K562 (cell line): ENCODE measurements around the gene CH25H. TPM values are rescaled to one million over a fixed set of nuclear protein-coding genes. Genes with fewer than 3 reads are reported as not detected.

Experiments used
- ATAC-seq: fragments of 200-7000 bp; cut with Tn5 transposase; 3 replicates; pipeline ENCODE4 v1.9.1; 2020; ENCODE audit warnings: moderate library complexity
- BruUV-seq: library from RNA; stranded (reverse); fragments of 400-500 nt; replicated peaks from 2 replicates; lab custom pipeline; 2021; lab: Mats Ljungman, UMichigan
- CTCF ChIA-PET: fragments of 300-600 bp; formaldehyde crosslinking; extraction: SDS; loops from one replicate; lab custom pipeline; 2021; ENCODE audit warnings: low intra/inter-chr PET ratio; lab: Yijun Ruan, JAX
- POLR2A ChIA-PET: fragments of 300-600, 350-650 bp; sonication (Branson Sonifier 250); formaldehyde crosslinking; extraction: SDS; loops from one replicate; lab custom pipeline; 2021; ENCODE audit warnings: antibody characterized with exemption, inconsistent platforms; lab: Yijun Ruan, JAX
- DNase-seq, 4 experiments: peaks; one replicate each; pipeline versions ENCODE4 v3.0.0 to v3.0.0-alpha.2; 2011 to 2018; ENCODE audit warnings: low spot score in 3 of 4, mixed read lengths in 3 of 4; ENCODE audit errors: extremely low read depth in 1 of 4
- FAIRE-seq: peaks from 2 replicates; lab custom pipeline; 2011; peaks lifted over from hg19 to GRCh38; lab: Jason Lieb, UNC
- H2AFZ ChIP-seq: 2 replicates; pipeline ENCODE4 v1.6.0; 2011; ENCODE audit warnings: low read depth, low read length, control low read depth, inconsistent platforms
- H3K27ac ChIP-seq: fragments of 200-600 bp; 3 replicates; pipeline ENCODE4 v1.8.0; 2011; ENCODE audit warnings: low read depth, mild to moderate bottlenecking, control low read depth, inconsistent platforms, low read length, moderate library complexity, mixed read lengths; ENCODE audit errors: extremely low read depth
- H3K27me3 ChIP-seq, 2 experiments: fragments of 300-600 bp in 1 of 2; 2 replicates in 1 of 2; 3 replicates in 1 of 2; pipeline versions ENCODE4 v1.6.0 to v1.8.0; 2011; ENCODE audit warnings: inconsistent platforms in 2 of 2, low read length in 2 of 2, mild to moderate bottlenecking in 1 of 2, mixed read lengths in 1 of 2, moderate library complexity in 1 of 2; ENCODE audit not compliant: control insufficient read depth in 2 of 2, insufficient read depth in 2 of 2
- H3K36me3 ChIP-seq: fragments of 300-600 bp; 3 replicates; pipeline ENCODE4 v1.8.0; 2011; ENCODE audit warnings: mild to moderate bottlenecking, low read length, inconsistent platforms; ENCODE audit not compliant: control insufficient read depth, insufficient read depth
- H3K4me1 ChIP-seq, 2 experiments: fragments of 200-600 bp in 1 of 2; replicated peaks in 1 of 2; 2 replicates in 1 of 2; 3 replicates in 1 of 2; pipeline versions ENCODE4 v1.5.1 to v1.8.0; 2011; ENCODE audit warnings: inconsistent platforms in 2 of 2, low read length in 2 of 2, mild to moderate bottlenecking in 1 of 2, mixed read lengths in 1 of 2, moderate library complexity in 1 of 2; ENCODE audit not compliant: control insufficient read depth in 2 of 2, insufficient read depth in 2 of 2
- H3K4me2 ChIP-seq: 2 replicates; pipeline ENCODE4 v1.6.1; 2011; ENCODE audit warnings: low read length, control low read depth, inconsistent platforms, mixed read lengths; ENCODE audit not compliant: insufficient read depth
- H3K4me3 ChIP-seq: fragments of 200-600 bp; sonication (generic), shearing (Covaris generic); 2 replicates; pipeline ENCODE4 v1.5.1; 2016; ENCODE audit warnings: control low read depth, inconsistent platforms
- H3K79me2 ChIP-seq: fragments of 200-600 bp; 3 replicates; pipeline ENCODE4 v1.8.0; 2011; ENCODE audit warnings: low read length, inconsistent platforms; ENCODE audit not compliant: control insufficient read depth, insufficient read depth
- H3K9ac ChIP-seq, 2 experiments: 2 replicates each; pipeline versions ENCODE4 v1.6.0 to v1.6.1; 2011; ENCODE audit warnings: low read depth in 2 of 2, low read length in 2 of 2, control low read depth in 1 of 2, inconsistent platforms in 1 of 2, mild to moderate bottlenecking in 1 of 2, mixed read lengths in 1 of 2; ENCODE audit not compliant: insufficient read depth in 1 of 2
- H3K9me1 ChIP-seq: one replicate; pipeline ENCODE4 v1.6.0; 2011; ENCODE audit warnings: inconsistent platforms, mild to moderate bottlenecking, low read length, moderate library complexity; ENCODE audit not compliant: control insufficient read depth, insufficient read depth
- H3K9me3 ChIP-seq: replicated peaks from 2 replicates; pipeline ENCODE4 v1.5.1; 2011; ENCODE audit warnings: low read depth, low read length, inconsistent platforms; ENCODE audit not compliant: control insufficient read depth, insufficient read depth
- H4K20me1 ChIP-seq: replicated peaks from 2 replicates; pipeline ENCODE4 v1.6.1; 2011; ENCODE audit warnings: low read length, inconsistent platforms, mixed read lengths; ENCODE audit not compliant: control insufficient read depth, insufficient read depth
- EP300 ChIP-seq: IDR thresholded peaks from 2 replicates; pipeline ENCODE4 v1.6.1; 2012; ENCODE audit warnings: low read length, improper control_type of control experiment
- HOMEZ ChIP-seq: fragments of 250-450 bp; sonication (Bioruptor Pico); IDR thresholded peaks from 2 replicates; pipeline ENCODE4 v1.4.0; 2020; ENCODE audit warnings: mild to moderate bottlenecking, moderate library complexity
- ILF3 ChIP-seq: fragments of 450-650 bp; IDR thresholded peaks from 2 replicates; pipeline ENCODE4 v1.6.1; 2018; ENCODE audit warnings: antibody characterized with exemption, mild to moderate bottlenecking, moderate library complexity, borderline replicate concordance
- ILK ChIP-seq: fragments of 450-650 bp; IDR thresholded peaks from 2 replicates; pipeline ENCODE4 v1.6.1; 2016; ENCODE audit warnings: missing genetic modification characterization, low read depth, mild to moderate bottlenecking, missing compliant biosample characterization, moderate library complexity, borderline replicate concordance
- IRF2 ChIP-seq: sonication (generic); formaldehyde crosslinking; IDR thresholded peaks from 2 replicates; pipeline ENCODE4 v1.8.1; 2022; ENCODE audit warnings: mild to moderate bottlenecking, missing genetic modification reagents
- KLF13 ChIP-seq: fragments of 450-650 bp; IDR thresholded peaks from 2 replicates; pipeline ENCODE4 v1.6.1; 2016; ENCODE audit warnings: missing genetic modification characterization, low read depth, mild to moderate bottlenecking, missing compliant biosample characterization, moderate library complexity, borderline replicate concordance
- MEF2A ChIP-seq: IDR thresholded peaks from 2 replicates; pipeline ENCODE4 v1.6.1; 2011; ENCODE audit warnings: low read depth, mild to moderate bottlenecking, low read length, moderate library complexity; ENCODE audit not compliant: control insufficient read depth
- PURB ChIP-seq: sonication (generic); formaldehyde crosslinking; IDR thresholded peaks from 2 replicates; pipeline ENCODE4 v1.9.0; 2021; ENCODE audit warnings: low read depth, mild to moderate bottlenecking, missing genetic modification reagents
- PYGO2 ChIP-seq: fragments of 450-650 bp; IDR thresholded peaks from 2 replicates; pipeline ENCODE4 v1.6.1; 2016; ENCODE audit warnings: mild to moderate bottlenecking, missing genetic modification characterization, moderate library complexity, missing compliant biosample characterization
- RHOXF2B ChIP-seq: fragments of 250-450 bp; sonication (Bioruptor Pico); conservative IDR thresholded peaks from 2 replicates; pipeline ENCODE4 v1.5.1; 2021
- SRSF1 ChIP-seq: fragments of 200-400 bp; formaldehyde crosslinking; IDR thresholded peaks from 2 replicates; pipeline ENCODE4 v1.6.1; 2017; ENCODE audit warnings: mild to moderate bottlenecking, low read depth, low read length, moderate library complexity
- VEZF1 ChIP-seq: fragments of 200-800 bp; sonication (Bioruptor generic); IDR thresholded peaks from 2 replicates; pipeline ENCODE4 v1.6.1; 2017; ENCODE audit warnings: missing genetic modification characterization, missing compliant biosample characterization
- ZFX ChIP-seq: sonication (generic); formaldehyde crosslinking; IDR thresholded peaks from 2 replicates; pipeline ENCODE4 v1.8.0; 2022; ENCODE audit warnings: mild to moderate bottlenecking, missing genetic modification reagents, moderate library complexity
- ZNF239 ChIP-seq: fragments of 250-450 bp; sonication (Bioruptor Pico); IDR thresholded peaks from 2 replicates; pipeline ENCODE4 v1.4.0; 2020; ENCODE audit warnings: mild to moderate bottlenecking
- ZNF324 ChIP-seq: fragments of 250-450 bp; sonication (Bioruptor Pico); IDR thresholded peaks from 2 replicates; pipeline ENCODE4 v1.4.0; 2020; ENCODE audit warnings: mild to moderate bottlenecking
- ZNF740 ChIP-seq, 3 experiments: fragments of 200-800 bp in 1 of 3; sonication (Bioruptor generic) in 1 of 3; sonication (generic) in 1 of 3; formaldehyde crosslinking in 1 of 3; IDR thresholded peaks; 2 replicates each; pipeline versions ENCODE4 v1.6.1 to v1.8.0; 2016 to 2022; ENCODE audit warnings: mild to moderate bottlenecking in 2 of 3, missing compliant biosample characterization in 2 of 3, missing genetic modification characterization in 2 of 3, missing genetic modification reagents in 1 of 3
- in situ Hi-C: fragments of 300-500 bp; cut with MboI; formaldehyde crosslinking; loops from 4 replicates; pipeline ENCODE4 v1.15.0; 2018; ENCODE audit warnings: inconsistent platforms, mixed read lengths
- intact Hi-C: fragments of 100-400 bp; cut with micrococcal nuclease; formaldehyde crosslinking; loops from 2 replicates; pipeline ENCODE4 v1.14.2; 2022
- polyA plus RNA-seq, 8 experiments: library from polyadenylated mRNA; depleted of rRNA in 4 of 8; stranded (reverse) in 5 of 8; unstranded in 3 of 8; fragments of >200 nt; fragmentation: Nextera tagmentation in 2 of 8; fragmentation: Illumina TruSeq in 1 of 8; extraction: Ambion mirVana in 2 of 8; extraction: Trizol in 1 of 8; gene quantifications; 2 replicates each; pipeline versions ENCODE4 v1.2.1 to v1.2.3, GENCODE V29; 2011 to 2014; ENCODE audit warnings: inconsistent platforms in 1 of 8, missing spikeins in 1 of 8
- total RNA-seq, 7 experiments: library from RNA; depleted of rRNA in 6 of 7; stranded (reverse); fragments of >200 nt in 6 of 7; fragmentation: Illumina TruSeq in 2 of 7; extraction: Trizol in 2 of 7; gene quantifications; 2 replicates each; pipeline versions ENCODE4 v1.2.1 to v1.2.3, GENCODE V29; 2011 to 2021; ENCODE audit warnings: low replicate concordance in 1 of 7
- TF ChIP-seq, protein P1 (sequence below): fragments of 450-650 bp; IDR thresholded peaks from 2 replicates; pipeline ENCODE4 v1.6.1; 2016; ENCODE audit warnings: low read depth, mild to moderate bottlenecking, moderate library complexity

CH25H gene
- total and polyA plus RNA-seq, 9 of the 15 experiments (the other 6 are each of a cell fraction or from before 2014, with no cell fraction given): not detected

- no peak for ATAC-seq
- TF ChIP-seq RHOXF2B: no peak
- TF ChIP-seq HOMEZ: no peak
- TF ChIP-seq VEZF1 (CRISPR knock-in tag): no peak
- no peak for TF ChIP-seq ZNF740 (CRISPR knock-in tag; IDR thresholded peaks at IDR 0.05)
- TF ChIP-seq ZNF740 (tag; IDR thresholded peaks at IDR 0.05): no peak
- TF ChIP-seq ILK (tag): no peak
- TF ChIP-seq, protein P1, sequence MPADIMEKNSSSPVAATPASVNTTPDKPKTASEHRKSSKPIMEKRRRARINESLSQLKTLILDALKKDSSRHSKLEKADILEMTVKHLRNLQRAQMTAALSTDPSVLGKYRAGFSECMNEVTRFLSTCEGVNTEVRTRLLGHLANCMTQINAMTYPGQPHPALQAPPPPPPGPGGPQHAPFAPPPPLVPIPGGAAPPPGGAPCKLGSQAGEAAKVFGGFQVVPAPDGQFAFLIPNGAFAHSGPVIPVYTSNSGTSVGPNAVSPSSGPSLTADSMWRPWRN: no peak
- TF ChIP-seq PYGO2 (tag): no peak
- TF ChIP-seq ZFX (CRISPR knock-in tag): no peak
- no peak for TF ChIP-seq ZNF239 (CRISPR knock-in tag)
- TF ChIP-seq IRF2 (CRISPR knock-in tag): no peak
- TF ChIP-seq MEF2A: no peak
- no peak for TF ChIP-seq SRSF1
- no peak for TF ChIP-seq PURB (CRISPR knock-in tag)
- TF ChIP-seq ZNF324 (CRISPR knock-in tag): no peak
- TF ChIP-seq ILF3: no peak
- no peak for TF ChIP-seq EP300
- no peak for TF ChIP-seq KLF13 (tag)
- intact Hi-C loops: no loop called here
- DNase-seq: no peak
- H3K79me2 ChIP-seq: no peaks in the 10 kb centered on the region
- FAIRE-seq: no peak
- H3K9me3 ChIP-seq: no peaks in the 10 kb centered on the region
- ChIA-PET CTCF (no interaction called here), POLR2A (no interaction called here)
- in situ Hi-C loops: no loop called here
- H2AFZ ChIP-seq: no peak overlapping the region
- H3K9me1 ChIP-seq: no peaks in the 10 kb centered on the region
- H3K4me2 ChIP-seq: no peak overlapping the region
- no peaks in the 10 kb centered on the region for H3K36me3 ChIP-seq
- no peak overlapping the region for H3K4me3 ChIP-seq
- H3K4me1 ChIP-seq: no peaks in the 10 kb centered on the region
- no peaks in the 10 kb centered on the region for H4K20me1 ChIP-seq
- H3K27me3 ChIP-seq: no peaks in the 10 kb centered on the region
- no peak overlapping the region for H3K27ac ChIP-seq
- BruUV-seq: no TSS peak
- no peak overlapping the region for H3K9ac ChIP-seq
Measured at GRCh38 chr10:89228962-89229361, 21.8 kb upstream of the CH25H start.
